CD4-positive, alpha-beta T cell (primary cell): ENCODE results near the gene RASIP1. TPM values are rescaled to one million over a fixed set of nuclear protein-coding genes. Genes with fewer than 3 reads are reported as not detected.

Experiments used
- ATAC-seq: fragments of 200-7000 bp; cut with Tn5 transposase; one replicate; pipeline ENCODE4 v1.10.0; 2022; ENCODE audit warnings: mild to moderate bottlenecking; ENCODE audit not compliant: poor library complexity
- CTCF ChIA-PET: fragments of 350-600 bp; sonication (Branson Sonifier 250); formaldehyde crosslinking; loops from one replicate; lab custom pipeline; 2021; ENCODE audit warnings: antibody characterized with exemption, inconsistent platforms; lab: Charles Lee
- POLR2A ChIA-PET: fragments of 350-600 bp; sonication (Branson Sonifier 250); formaldehyde crosslinking; loops from one replicate; lab custom pipeline; 2021; ENCODE audit warnings: antibody characterized with exemption, inconsistent platforms; lab: Charles Lee
- DNase-seq, 14 experiments: peaks; one replicate each; pipeline ENCODE4 v3.0.0-alpha.2; 2013 to 2020; ENCODE audit warnings: mixed read lengths in 2 of 14
- H3K27ac ChIP-seq, 2 donors: one replicate each; pipeline versions ENCODE4 v1.5.1 to v1.7.0; 2013; ENCODE audit warnings: low read length in 2 of 2, low read depth in 1 of 2, mild to moderate bottlenecking in 1 of 2
- H3K27me3 ChIP-seq, 2 experiments: 1 replicate in 1 of 2; 2 replicates in 1 of 2; pipeline versions ENCODE4 v1.6.1 to v1.7.0; 2013; ENCODE audit warnings: low read length in 2 of 2, control low read depth in 1 of 2, mild to moderate bottlenecking in 1 of 2, moderate library complexity in 1 of 2; ENCODE audit not compliant: insufficient read depth in 2 of 2, control insufficient read depth in 1 of 2
- H3K36me3 ChIP-seq: one replicate; pipeline ENCODE4 v1.6.1; 2013; ENCODE audit warnings: low read length, control low read depth; ENCODE audit not compliant: insufficient read depth
- H3K4me1 ChIP-seq: one replicate; pipeline ENCODE4 v1.6.1; 2013; ENCODE audit warnings: low read length, control low read depth; ENCODE audit not compliant: insufficient read depth
- H3K4me3 ChIP-seq: one replicate; pipeline ENCODE4 v1.5.1; 2013; ENCODE audit warnings: mild to moderate bottlenecking, low read length, moderate library complexity
- H3K9me3 ChIP-seq, 2 experiments: 1 replicate in 1 of 2; 2 replicates in 1 of 2; pipeline versions ENCODE4 v1.6.1 to v1.7.0; 2013; ENCODE audit warnings: low read length in 2 of 2, mild to moderate bottlenecking in 2 of 2, control low read depth in 1 of 2, moderate library complexity in 1 of 2; ENCODE audit not compliant: control insufficient read depth in 1 of 2, insufficient read depth in 1 of 2
- H3K27ac Mint-ChIP-seq: one replicate; pipeline ENCODE4 v1.8.0; 2020; ENCODE audit warnings: mixed read lengths
- H3K27me3 Mint-ChIP-seq: one replicate; pipeline ENCODE4 v1.8.0; 2021; ENCODE audit warnings: mixed read lengths
- H3K36me3 Mint-ChIP-seq: one replicate; pipeline ENCODE4 v1.8.0; 2021; ENCODE audit warnings: low read depth, mixed read lengths
- H3K4me1 Mint-ChIP-seq: one replicate; pipeline ENCODE4 v1.8.0; 2021; ENCODE audit warnings: low read depth, mixed read lengths
- H3K4me3 Mint-ChIP-seq: one replicate; pipeline ENCODE4 v1.8.0; 2020; ENCODE audit warnings: mild to moderate bottlenecking, mixed read lengths
- H3K9me3 Mint-ChIP-seq: one replicate; pipeline ENCODE4 v1.8.0; 2020; ENCODE audit warnings: mixed read lengths
- CTCF ChIP-seq: fragments of 200-600 bp; IDR thresholded peaks from one replicate; pipeline ENCODE4 v1.8.0; 2022; ENCODE audit warnings: antibody characterized with exemption, mild to moderate bottlenecking
- intact Hi-C, 2 experiments: fragments of 100-400 bp; cut with DNase I in 1 of 2; cut with micrococcal nuclease in 1 of 2; formaldehyde crosslinking; loops; one replicate each; pipeline versions ENCODE4 v1.15.1 to v1.9.0; 2023 to 2025; cut with DNase I, micrococcal nuclease
- total RNA-seq, 174 experiments: library from RNA in 2 of 174; stranded (reverse) in 2 of 174; gene quantifications; one replicate each; pipeline ENCODE4 v1.2.3 and lab custom pipeline; 2021 to 2026

The RASIP1 gene
- total RNA-seq, 2 experiments from 2014 or later, result 0.55 to 0.56 TPM

DNA sequence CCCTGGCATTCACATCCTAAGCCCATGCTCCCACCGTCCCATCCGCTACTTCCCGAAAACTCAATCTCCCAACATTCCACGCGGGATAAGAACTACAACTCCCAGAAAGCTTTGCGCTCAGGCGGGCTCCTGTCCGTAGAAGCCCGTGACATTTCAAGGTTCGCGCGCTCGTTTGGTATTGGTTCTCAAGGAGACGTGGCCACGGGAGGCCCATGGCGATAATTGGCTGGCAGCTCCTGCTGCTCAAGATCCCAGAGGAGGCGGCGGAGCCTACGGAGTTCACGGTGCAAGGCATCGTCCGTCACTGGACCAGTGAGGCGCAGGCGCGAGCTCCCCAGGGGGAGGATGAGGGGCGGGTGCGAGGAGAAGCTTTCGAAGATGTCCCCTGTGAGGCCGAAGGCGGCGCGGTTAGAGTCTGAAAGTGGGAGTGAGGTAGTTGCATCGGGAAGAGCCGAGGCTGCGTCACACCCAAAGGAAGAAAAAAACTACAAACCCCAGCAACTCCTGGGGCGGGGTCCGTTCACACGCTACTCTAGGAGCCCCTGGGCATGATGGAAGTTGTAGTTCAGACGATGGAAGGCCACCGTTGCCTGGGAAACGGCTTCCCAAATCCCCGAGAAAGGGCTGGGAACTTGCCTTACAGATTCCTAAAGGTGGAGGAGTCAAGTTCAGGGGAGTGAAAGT, 19.7 kb downstream of the RASIP1 start:
- no peaks in the 10 kb centered on the region for H3K36me3 ChIP-seq
- H3K4me1 Mint-ChIP-seq, result peaks cover 23% of the 10 kb centered on the region
- intact Hi-C loops, result loop anchor here in 1 of 2 experiments (2.0 kb wide), 2 partner anchors 18 to 82 kb away; no protein-coding TSS in a partner anchor
- no peaks in the 10 kb centered on the region for H3K27me3 ChIP-seq
- POLR2A ChIA-PET, result interaction anchor here (0.9 to 2.2 kb wide), 8 partner anchors 12 to 273 kb away, joined by 3 to 13 read pairs (median 4); partner anchors contain the start of genes CA11, FTL, IZUMO1 and RPL18
- H3K9me3 Mint-ChIP-seq, result peaks cover 3% of the 10 kb centered on the region
- H3K4me3 ChIP-seq, result peak overlapping the region; percentile 84
- no peaks in the 10 kb centered on the region for H3K27me3 Mint-ChIP-seq
- peak overlapping the region; percentile 81 to 94 for H3K27ac ChIP-seq
- peak; percentile 81 to 96 (median 86) for DNase-seq
- no peak for TF ChIP-seq CTCF
- peak overlapping the region; percentile 96 for H3K27ac Mint-ChIP-seq
- CTCF ChIA-PET, result interaction anchor here (0.6 to 1.1 kb wide), 2 partner anchors 18 to 31 kb away, joined by 3 read pairs; no protein-coding TSS in a partner anchor
- H3K36me3 Mint-ChIP-seq, result peaks cover 3% of the 10 kb centered on the region
- peaks cover 0 to 5% of the 10 kb centered on the region in 2 experiments for H3K9me3 ChIP-seq
- H3K4me3 Mint-ChIP-seq, result peak overlapping the region; percentile 92
- peaks cover 32% of the 10 kb centered on the region for H3K4me1 ChIP-seq
- ATAC-seq, result peak; percentile 79

DNA sequence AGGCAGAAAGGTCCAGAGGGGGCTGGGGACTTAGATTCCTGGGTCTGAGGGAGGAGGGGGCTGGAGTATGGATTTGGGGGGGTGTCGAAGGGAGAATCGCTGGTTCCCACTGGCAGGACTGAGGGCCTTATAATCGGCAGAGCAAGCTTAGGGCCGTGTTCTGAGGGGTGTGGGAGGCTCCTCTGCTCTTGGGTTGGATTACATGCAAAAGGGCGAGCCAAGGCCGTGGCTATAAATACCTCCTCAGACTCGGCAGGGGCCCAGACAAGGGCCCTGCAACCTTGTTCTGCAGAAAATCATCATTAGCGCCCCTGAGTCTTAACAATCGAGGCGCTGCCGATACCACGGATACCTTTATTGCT, 20.2 kb downstream of the RASIP1 start:
- intact Hi-C loops, result loop anchor here in 1 of 2 experiments (2.0 kb wide), 2 partner anchors 19 to 81 kb away; no protein-coding TSS in a partner anchor
- H3K4me1 Mint-ChIP-seq, result peaks cover 18% of the 10 kb centered on the region
- Histone ChIP-seq H3K4me1 (peaks cover 28% of the 10 kb centered on the region), H3K27ac (no peak overlapping the region), H3K9me3 (peaks cover 0 to 4% of the 10 kb centered on the region in 2 experiments), H3K4me3 (peak overlapping the region; percentile 84), H3K36me3 (no peaks in the 10 kb centered on the region), H3K27me3 (no peaks in the 10 kb centered on the region)
- peaks cover 3% of the 10 kb centered on the region for H3K36me3 Mint-ChIP-seq
- peaks cover 3% of the 10 kb centered on the region for H3K9me3 Mint-ChIP-seq
- ATAC-seq (no peak), DNase-seq (no peak)
- peak overlapping the region; percentile 96 for H3K27ac Mint-ChIP-seq
- CTCF ChIA-PET, result interaction anchor here (0.6 to 1.1 kb wide), 2 partner anchors 19 to 31 kb away, joined by 3 read pairs; no protein-coding TSS in a partner anchor
- POLR2A ChIA-PET, result interaction anchor here (0.9 to 2.2 kb wide), 7 partner anchors 12 to 245 kb away, joined by 3 to 13 read pairs (median 5); partner anchors contain the start of genes CA11, FTL, IZUMO1 and RPL18
- no peaks in the 10 kb centered on the region for H3K27me3 Mint-ChIP-seq
- peak overlapping the region; percentile 92 for H3K4me3 Mint-ChIP-seq
- TF ChIP-seq CTCF, result no peak

DNA sequence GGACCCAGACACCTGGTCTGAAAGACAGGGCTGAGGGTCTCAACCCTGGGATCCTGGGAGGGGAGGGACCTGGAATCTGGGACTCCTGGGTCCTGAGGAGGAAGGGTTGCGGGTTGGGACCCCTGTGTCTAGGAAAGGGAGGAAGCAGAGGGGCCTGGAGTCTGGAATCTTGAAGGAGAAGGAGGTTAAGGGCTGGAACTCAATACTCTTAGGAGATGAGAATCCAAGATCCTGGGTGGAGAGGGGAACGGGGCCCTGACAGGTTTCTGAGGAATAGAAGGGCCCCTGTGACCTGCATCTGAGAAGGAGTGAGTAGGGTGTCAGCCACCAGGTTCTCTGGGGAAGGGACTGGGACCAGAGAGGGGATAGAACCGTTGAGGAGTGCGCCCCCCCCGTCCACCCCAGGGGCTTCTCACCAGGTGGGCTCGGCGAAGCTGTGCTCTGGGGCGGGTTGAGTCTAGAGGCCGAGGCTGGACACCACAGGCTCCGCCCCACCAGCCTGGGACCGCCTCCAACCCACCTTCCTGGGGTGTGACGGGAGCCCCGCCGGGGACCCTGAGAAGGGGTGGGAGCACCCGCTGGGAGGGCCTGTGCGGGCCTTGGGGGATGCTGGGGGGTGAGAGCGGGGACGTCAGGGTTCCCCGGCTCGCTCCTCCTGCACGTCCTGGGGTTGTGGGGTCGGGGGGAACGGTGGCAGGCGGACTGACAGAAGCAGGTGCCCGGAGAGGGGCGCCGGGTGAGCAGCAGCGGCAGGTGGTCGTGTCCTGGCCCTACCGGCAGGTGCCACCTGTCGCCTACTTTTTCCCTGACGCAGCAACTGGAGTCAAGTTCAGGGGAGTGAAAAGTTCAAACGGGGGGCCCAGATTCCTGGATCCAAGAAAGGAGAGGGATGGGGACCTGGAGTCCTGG, 20.9 kb downstream of the RASIP1 start, which contains the start of gene MAMSTR:
Gene MAMSTR (minus strand): TSS at position 463 of the 909 bp plus-strand sequence. CDS start 694 bp downstream, outside the sequence.
- Mint-ChIP-seq H3K4me3 (peak within 1 kb of the TSS; percentile 92), H3K27me3 (no peaks in the 10 kb centered on the region), H3K36me3 (no peaks in the 10 kb centered on the region), H3K27ac (peak within 1 kb of the TSS; percentile 96), H3K9me3 (no peaks in the 10 kb centered on the region), H3K4me1 (peaks cover 17% of the 10 kb centered on the region)
- peak within 1 kb of the TSS; percentile 81 to 94 for H3K27ac ChIP-seq
- H3K9me3 ChIP-seq, result peaks cover 0 to under 1% of the 10 kb centered on the region in 2 experiments
- ATAC-seq (no peak), DNase-seq (peak in 1 of 14 experiments; percentile 48)
- peak within 1 kb of the TSS; percentile 84 for H3K4me3 ChIP-seq
- peaks cover 29% of the 10 kb centered on the region for H3K4me1 ChIP-seq
- ChIA-PET POLR2A (interaction anchor here (1.5 to 2.2 kb wide), 2 partner anchors 20 to 82 kb away, joined by 4 to 13 read pairs; no protein-coding TSS in a partner anchor), CTCF (no interaction called here)
- intact Hi-C loops, result loop anchor here (2.0 to 10.0 kb wide), 3 partner anchors 19 to 215 kb away; no protein-coding TSS in a partner anchor
- TF ChIP-seq CTCF, result no peak
- no peaks in the 10 kb centered on the region for H3K27me3 ChIP-seq
- H3K36me3 ChIP-seq, result no peaks in the 10 kb centered on the region
